Measurements from ENCODE around the gene PLPP6. TPM values are rescaled to one million over a fixed set of nuclear protein-coding genes. Genes with fewer than 3 reads are reported as not detected.

The PLPP6 gene
- total RNA-seq (10 to 100 TPM in 1 of 6 donors, 1 to 10 TPM in 5; 6.5 to 11.5 (median 7.4) TPM), polyA plus RNA-seq (1 to 10 TPM; 4.8 to 6.9 TPM)

- FAIRE-seq (no peak), ATAC-seq (peak; percentile 82 to 90 (median 86)), DNase-seq (peak; percentile 91 to 96 (median 93))
- WGBS, 2 donors: 0 to 1% methylated on average over 62 to 70 of the region's 70 CpGs
- H3K9me3 ChIP-seq: no peaks in the 10 kb centered on the region
- H3K36me3 ChIP-seq: no peaks in the 10 kb centered on the region
- no peaks in the 10 kb centered on the region for H3K27me3 ChIP-seq
- H3K4me1 ChIP-seq: peaks cover 7 to 43% (median 28%) of the 10 kb centered on the region in 3 donors
- peak within 1 kb of the TSS; percentile 86 to 95 (median 88) for H3K4me3 ChIP-seq
- H3K27ac ChIP-seq: peak within 1 kb of the TSS; percentile 94 to 97 (median 96)
- intact Hi-C loops (cut with DNase I): no loop called here
- peak; percentile 14 to 34 (median 26) for TF ChIP-seq CTCF (IDR thresholded peaks at IDR 0.05)
Measured at GRCh38 chr9:4662108-4662988, at the start of gene PLPP6. Gene PLPP6, plus strand, starts transcription at chr9:4662294. Its CDS starts 82 bp downstream, at chr9:4662376.

GRCh38 chr9:4614627-4615026 is 47.5 kb upstream of the PLPP6 start:
- ATAC-seq (no peak), DNase-seq (no peak), FAIRE-seq (no peak)
- H3K27me3 ChIP-seq: no peaks in the 10 kb centered on the region
- no peak overlapping the region for H3K27ac ChIP-seq
- TF ChIP-seq CTCF (IDR thresholded peaks at IDR 0.05): no peak
- no peak overlapping the region for H3K4me3 ChIP-seq
- intact Hi-C loops (cut with DNase I): no loop called here
- 94 to 98% methylated on average over 1 of the region's 1 CpG for WGBS, 2 donors
- peaks cover 0 to 3% (median 0%) of the 10 kb centered on the region in 3 donors for H3K36me3 ChIP-seq
- no peaks in the 10 kb centered on the region for H3K4me1 ChIP-seq
- no peaks in the 10 kb centered on the region for H3K9me3 ChIP-seq

- Histone ChIP-seq H3K4me1 (no peaks in the 10 kb centered on the region), H3K4me3 (no peak overlapping the region), H3K9me3 (no peaks in the 10 kb centered on the region), H3K27ac (no peak overlapping the region), H3K36me3 (peaks cover 0 to 3% (median 0%) of the 10 kb centered on the region in 3 donors), H3K27me3 (no peaks in the 10 kb centered on the region)
- FAIRE-seq (no peak), DNase-seq (no peak), ATAC-seq (peak in 1 of 4 donors; percentile 44)
- TF ChIP-seq CTCF (IDR thresholded peaks at IDR 0.05): no peak
- intact Hi-C loops (cut with DNase I): no loop called here
- 84% methylated on average over 4 of the region's 4 CpGs for WGBS, 2 donors
Measured at GRCh38 chr9:4615251-4615650, 46.8 kb upstream of the PLPP6 start.

- ATAC-seq: no peak
- Histone ChIP-seq H3K4me3 (no peak overlapping the region), H3K9me3 (no peaks in the 10 kb centered on the region), H3K27me3 (no peaks in the 10 kb centered on the region), H3K27ac (no peak overlapping the region), H3K4me1 (no peaks in the 10 kb centered on the region), H3K36me3 (peaks cover 0 to 3% (median 0%) of the 10 kb centered on the region in 3 donors)
- DNase-seq: no peak
- FAIRE-seq: no peak
- no peak for TF ChIP-seq CTCF (IDR thresholded peaks at IDR 0.05)
- intact Hi-C loops (cut with DNase I): no loop called here
- 83 to 87% methylated on average over 5 of the region's 5 CpGs for WGBS, 2 donors
Measured at GRCh38 chr9:4615778-4616177, 46.3 kb upstream of the PLPP6 start.

- intact Hi-C loops (cut with DNase I): no loop called here
- TF ChIP-seq CTCF (IDR thresholded peaks at IDR 0.05): no peak
- FAIRE-seq: no peak
- WGBS, 2 donors: 65 to 74% methylated on average over 3 of the region's 3 CpGs
- ATAC-seq: no peak
- no peaks in the 10 kb centered on the region for H3K4me1 ChIP-seq
- no peaks in the 10 kb centered on the region for H3K9me3 ChIP-seq
- no peak overlapping the region for H3K27ac ChIP-seq
- no peak overlapping the region for H3K4me3 ChIP-seq
- H3K36me3 ChIP-seq: peaks cover 0 to 5% (median 0%) of the 10 kb centered on the region in 3 donors
- no peak for DNase-seq
- H3K27me3 ChIP-seq: no peaks in the 10 kb centered on the region
Measured at GRCh38 chr9:4617752-4618151, 44.3 kb upstream of the PLPP6 start.
